Type B pancreatic cell (in vitro differentiated cells): Measurements from ENCODE around the gene TAS1R3. TPM values are rescaled to one million over a fixed set of nuclear protein-coding genes. Genes with fewer than 3 reads are reported as not detected.

Source experiments
- DNase-seq: peaks from one replicate; pipeline ENCODE4 v3.0.0; 2021; ENCODE audit warnings: mixed read lengths; ENCODE audit not compliant: unreplicated experiment; ENCODE audit errors: extremely low spot score
- H3K27ac Mint-ChIP-seq: 2 replicates; pipeline ENCODE4 v1.8.0; 2021; ENCODE audit warnings: mild to moderate bottlenecking, mixed read lengths
- H3K27me3 Mint-ChIP-seq: 2 replicates; pipeline ENCODE4 v1.8.0; 2021; ENCODE audit warnings: mixed read lengths
- H3K36me3 Mint-ChIP-seq: 2 replicates; pipeline ENCODE4 v1.8.0; 2021; ENCODE audit warnings: mixed read lengths
- H3K4me1 Mint-ChIP-seq: one replicate; pipeline ENCODE4 v1.8.0; 2021; ENCODE audit warnings: mixed read lengths; ENCODE audit not compliant: unreplicated experiment
- H3K4me3 Mint-ChIP-seq: 2 replicates; pipeline ENCODE4 v1.8.0; 2021; ENCODE audit warnings: mild to moderate bottlenecking, mixed read lengths
- H3K9me3 Mint-ChIP-seq: 2 replicates; pipeline ENCODE4 v1.8.0; 2021; ENCODE audit warnings: mixed read lengths
- total RNA-seq: library from RNA; stranded (reverse); gene quantifications from 2 replicates; pipeline ENCODE4 v1.2.1, GENCODE V29; 2021; ENCODE audit warnings: low replicate concordance
- TF ChIP-seq, protein P1 (sequence below): fragments of 200-600 bp; sonication (generic); conservative IDR thresholded peaks from 2 replicates; pipeline ENCODE4 v1.5.0; 2021; ENCODE audit warnings: antibody characterized with exemption, mild to moderate bottlenecking

The TAS1R3 gene
- total RNA-seq, 1 donor from 2014 or later: 0.89 TPM

DNA sequence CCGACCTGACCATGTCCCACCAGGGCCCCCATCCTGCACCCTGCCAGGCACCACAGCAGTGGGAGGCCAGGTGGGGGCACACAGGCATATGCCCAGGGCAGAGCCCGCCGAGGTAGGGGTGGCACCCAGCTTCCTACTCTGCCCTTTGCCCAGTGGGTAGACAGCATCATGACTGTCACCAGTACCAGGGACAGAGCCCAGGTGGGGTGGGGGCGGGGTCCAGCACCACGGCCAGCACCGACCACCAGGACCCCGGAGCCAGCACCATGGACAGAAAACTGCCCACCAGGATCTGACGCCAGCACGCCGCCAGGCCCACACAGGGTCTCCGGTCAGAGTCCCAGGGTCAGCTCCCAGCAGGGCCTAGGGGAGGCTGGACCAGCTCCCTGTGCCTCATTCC is 3.8 kb downstream of the TAS1R3 start:
- Mint-ChIP-seq H3K27ac (no peak overlapping the region), H3K4me1 (no peaks in the 10 kb centered on the region), H3K9me3 (no peaks in the 10 kb centered on the region), H3K4me3 (no peak overlapping the region), H3K36me3 (no peaks in the 10 kb centered on the region), H3K27me3 (no peaks in the 10 kb centered on the region)
- TF ChIP-seq, protein P1, sequence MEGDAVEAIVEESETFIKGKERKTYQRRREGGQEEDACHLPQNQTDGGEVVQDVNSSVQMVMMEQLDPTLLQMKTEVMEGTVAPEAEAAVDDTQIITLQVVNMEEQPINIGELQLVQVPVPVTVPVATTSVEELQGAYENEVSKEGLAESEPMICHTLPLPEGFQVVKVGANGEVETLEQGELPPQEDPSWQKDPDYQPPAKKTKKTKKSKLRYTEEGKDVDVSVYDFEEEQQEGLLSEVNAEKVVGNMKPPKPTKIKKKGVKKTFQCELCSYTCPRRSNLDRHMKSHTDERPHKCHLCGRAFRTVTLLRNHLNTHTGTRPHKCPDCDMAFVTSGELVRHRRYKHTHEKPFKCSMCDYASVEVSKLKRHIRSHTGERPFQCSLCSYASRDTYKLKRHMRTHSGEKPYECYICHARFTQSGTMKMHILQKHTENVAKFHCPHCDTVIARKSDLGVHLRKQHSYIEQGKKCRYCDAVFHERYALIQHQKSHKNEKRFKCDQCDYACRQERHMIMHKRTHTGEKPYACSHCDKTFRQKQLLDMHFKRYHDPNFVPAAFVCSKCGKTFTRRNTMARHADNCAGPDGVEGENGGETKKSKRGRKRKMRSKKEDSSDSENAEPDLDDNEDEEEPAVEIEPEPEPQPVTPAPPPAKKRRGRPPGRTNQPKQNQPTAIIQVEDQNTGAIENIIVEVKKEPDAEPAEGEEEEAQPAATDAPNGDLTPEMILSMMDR: no peak
- DNase-seq: no peak

DNA sequence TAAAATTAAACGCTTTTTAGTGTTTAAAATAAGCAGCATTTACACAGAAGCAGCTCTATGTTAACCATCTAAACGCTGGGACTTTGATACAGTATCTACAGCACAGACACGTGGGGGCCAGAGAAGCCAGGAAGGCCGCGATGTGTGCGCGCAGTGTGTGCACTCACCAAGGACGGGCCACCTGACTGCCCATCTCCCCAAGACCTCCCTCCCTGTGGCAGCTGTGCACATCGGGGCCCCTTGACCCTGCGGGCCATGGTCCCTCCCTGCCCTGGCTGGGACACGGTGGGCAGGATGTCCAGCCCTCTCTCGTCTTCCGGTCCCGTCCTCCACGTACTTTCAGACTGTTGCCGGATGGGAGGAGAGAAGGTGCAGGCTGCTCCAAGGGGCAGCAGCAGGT is 4.2 kb downstream of the TAS1R3 start:
- Mint-ChIP-seq H3K9me3 (no peaks in the 10 kb centered on the region), H3K27me3 (no peaks in the 10 kb centered on the region), H3K27ac (no peak overlapping the region), H3K36me3 (no peaks in the 10 kb centered on the region), H3K4me3 (no peak overlapping the region), H3K4me1 (no peaks in the 10 kb centered on the region)
- no peak for DNase-seq
- TF ChIP-seq, protein P1: no peak

DNA sequence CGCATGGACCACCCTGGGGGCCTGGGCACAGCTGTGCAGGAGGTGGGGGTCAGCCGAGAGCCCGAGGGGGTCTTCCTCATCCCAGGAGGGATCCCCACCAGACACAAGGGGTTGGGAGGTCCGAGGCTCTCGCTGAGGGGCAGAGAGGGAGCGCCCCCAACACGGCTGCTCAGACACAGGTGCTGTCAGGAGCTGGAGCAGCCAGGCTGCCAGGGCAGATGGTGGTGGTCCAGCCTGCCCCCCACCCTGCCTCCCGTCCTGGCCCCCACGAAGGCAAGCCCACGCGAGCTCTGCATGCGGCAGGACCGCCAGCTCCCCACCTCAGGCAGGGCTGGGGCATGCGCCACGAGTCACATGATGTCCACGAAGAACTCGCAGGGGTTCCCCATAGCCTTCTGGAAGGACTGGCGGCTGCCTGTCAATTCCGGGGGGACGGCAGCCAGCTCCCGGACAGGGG is 4.7 kb downstream of the TAS1R3 start:
- no peak overlapping the region for H3K4me3 Mint-ChIP-seq
- H3K36me3 Mint-ChIP-seq: peaks cover 4% of the 10 kb centered on the region
- no peaks in the 10 kb centered on the region for H3K9me3 Mint-ChIP-seq
- no peak for DNase-seq
- H3K4me1 Mint-ChIP-seq: no peaks in the 10 kb centered on the region
- H3K27ac Mint-ChIP-seq: no peak overlapping the region
- TF ChIP-seq, protein P1: no peak
- H3K27me3 Mint-ChIP-seq: no peaks in the 10 kb centered on the region

DNA sequence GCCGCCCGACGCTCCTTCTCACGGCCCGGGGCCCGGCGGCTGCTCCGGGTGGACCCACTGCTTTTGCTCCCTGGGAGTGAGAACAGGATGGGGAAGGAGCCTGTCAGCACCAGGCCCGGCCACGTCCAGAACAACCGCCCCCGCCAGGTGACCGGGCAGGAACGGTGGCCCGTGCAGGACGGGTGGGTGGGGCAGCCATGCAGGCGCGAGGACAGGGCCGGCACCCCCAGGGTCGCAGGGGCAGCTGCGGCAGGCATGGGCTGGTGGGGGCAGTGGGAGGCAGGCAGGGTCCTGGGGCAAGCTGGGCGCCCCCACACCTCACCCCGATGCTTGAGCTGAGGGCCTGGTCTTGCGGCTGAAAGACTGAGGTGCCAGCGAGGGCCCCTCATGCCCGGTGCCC is 5.4 kb downstream of the TAS1R3 start:
- H3K36me3 Mint-ChIP-seq: peaks cover 10% of the 10 kb centered on the region
- H3K9me3 Mint-ChIP-seq: no peaks in the 10 kb centered on the region
- no peaks in the 10 kb centered on the region for H3K27me3 Mint-ChIP-seq
- H3K4me1 Mint-ChIP-seq: no peaks in the 10 kb centered on the region
- no peak overlapping the region for H3K27ac Mint-ChIP-seq
- H3K4me3 Mint-ChIP-seq: no peak overlapping the region
- TF ChIP-seq, protein P1: no peak
- DNase-seq: no peak

DNA sequence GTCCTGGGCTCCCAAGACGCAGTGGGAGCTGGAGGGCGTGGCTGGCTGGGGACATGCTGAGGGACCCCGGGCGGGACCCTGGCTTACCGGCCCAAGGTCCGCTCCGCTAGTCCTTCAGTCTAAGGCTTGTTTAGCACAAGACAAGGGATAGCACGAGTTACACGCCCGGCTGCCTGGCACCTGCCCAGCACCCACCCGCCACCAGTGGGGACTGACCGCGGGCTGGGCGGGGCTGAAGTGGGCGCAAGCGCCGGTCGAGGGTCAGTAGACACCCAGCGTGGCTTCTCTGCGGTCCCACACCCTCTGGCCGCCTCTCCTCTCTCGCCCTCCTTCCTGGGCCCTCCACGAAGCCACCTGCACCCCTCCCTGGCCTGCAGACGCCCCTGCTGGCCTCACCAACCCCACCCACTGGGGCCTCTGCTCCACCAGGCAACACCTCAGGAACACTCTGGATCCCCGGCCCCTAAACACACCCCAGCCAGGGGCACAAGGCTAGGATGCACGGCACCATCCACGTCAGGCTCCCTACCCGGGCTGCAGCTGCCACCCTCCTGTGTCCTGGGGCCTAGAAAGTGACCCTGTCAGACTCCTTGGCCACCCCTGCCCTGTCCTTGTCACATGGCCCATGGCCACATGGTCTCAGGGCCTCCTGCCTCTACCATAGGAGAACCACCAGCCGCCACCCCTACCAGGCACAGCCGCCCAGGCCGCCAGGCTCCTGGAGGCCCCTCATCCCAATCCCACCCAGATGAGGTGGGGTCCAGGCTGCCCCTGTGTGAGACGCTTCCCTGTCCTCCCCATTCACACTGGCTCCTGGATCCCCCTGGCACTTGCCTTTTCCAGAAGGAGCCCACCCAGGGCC is 6.1 kb downstream of the TAS1R3 start:
- Mint-ChIP-seq H3K36me3 (peaks cover 10% of the 10 kb centered on the region), H3K4me3 (no peak overlapping the region), H3K27ac (no peak overlapping the region), H3K27me3 (no peaks in the 10 kb centered on the region), H3K4me1 (no peaks in the 10 kb centered on the region), H3K9me3 (no peaks in the 10 kb centered on the region)
- DNase-seq: no peak
- TF ChIP-seq, protein P1: no peak
